Esophagus muscularis mucosa (tissue), 4 donors: ENCODE measurements around the gene PKDCC. TPM values are rescaled to one million over a fixed set of nuclear protein-coding genes. Genes with fewer than 3 reads are reported as not detected.

ENCODE experiments used
- DNase-seq: peaks from one replicate; pipeline ENCODE4 v3.0.0-alpha.2; 2017; ENCODE audit errors: extremely low spot score
- H3K27ac ChIP-seq, 4 donors: fragments of 200-600 bp; sonication (generic); replicated peaks in 1 of 4; 1 replicate in 3 of 4; 2 replicates in 1 of 4; pipeline ENCODE4 v1.5.1; 2016 to 2019; ENCODE audit warnings: mild to moderate bottlenecking in 1 of 4
- H3K27me3 ChIP-seq, 4 donors: fragments of 200-600 bp; sonication (generic); one replicate each; pipeline versions ENCODE4 v1.5.1 to v1.6.0; 2016 to 2019
- H3K36me3 ChIP-seq, 4 donors: fragments of 200-600 bp; sonication (generic); one replicate each; pipeline ENCODE4 v1.5.1; 2016 to 2019
- H3K4me1 ChIP-seq, 4 donors: fragments of 200-600 bp; sonication (generic); one replicate each; pipeline ENCODE4 v1.5.1; 2016 to 2019
- H3K4me3 ChIP-seq, 4 donors: fragments of 200-600 bp; sonication (generic); 1 replicate in 2 of 4; 2 replicates in 2 of 4; pipeline ENCODE4 v1.5.1; 2016 to 2019; ENCODE audit warnings: mild to moderate bottlenecking in 4 of 4, moderate library complexity in 1 of 4
- H3K9me3 ChIP-seq, 4 donors: fragments of 200-600 bp; sonication (generic); 1 replicate in 3 of 4; 2 replicates in 1 of 4; pipeline ENCODE4 v1.5.1; 2016 to 2019
- CTCF ChIP-seq, 3 experiments: fragments of 200-600 bp in 2 of 3; fragments of 450-650 bp in 1 of 3; sonication (generic) in 2 of 3; IDR thresholded peaks; one replicate each; pipeline ENCODE4 v1.5.1; 2017 to 2019; ENCODE audit warnings: antibody characterized with exemption in 3 of 3, mild to moderate bottlenecking in 2 of 3, moderate library complexity in 1 of 3
- EP300 ChIP-seq: sonication (generic); formaldehyde crosslinking; IDR thresholded peaks from one replicate; pipeline ENCODE4 v1.6.1; 2017; ENCODE audit warnings: antibody characterized with exemption
- POLR2A ChIP-seq: fragments of 450-650 bp; IDR thresholded peaks from one replicate; pipeline ENCODE4 v1.6.1; 2017; ENCODE audit warnings: antibody characterized with exemption, moderate library complexity, mild to moderate bottlenecking, low read depth
- POLR2AphosphoS5 ChIP-seq, 2 donors: sonication (generic); formaldehyde crosslinking; IDR thresholded peaks; one replicate each; pipeline ENCODE4 v1.6.1; 2017; ENCODE audit warnings: antibody characterized with exemption in 2 of 2
- WGBS: methylation state at CpG from one replicate; pipeline ENCODE4 v1.1.5; 2018; 5-methylcytosine and 5-hydroxymethylcytosine counted together
- intact Hi-C: fragments of 100-400 bp; cut with DNase I; formaldehyde crosslinking; loops from one replicate; pipeline ENCODE4 v1.15.1; 2023
- total RNA-seq, 4 donors: library from RNA; depleted of rRNA; stranded (reverse); fragments of >200 nt; gene quantifications; one replicate each; pipeline versions ENCODE4 v1.1.0 to v1.2.1, GENCODE V29; 2016

PKDCC gene
- total RNA-seq, 4 donors from 2014 or later: 102 to 290 (median 208) TPM

- TF ChIP-seq CTCF (IDR thresholded peaks at IDR 0.05) (no peak), POLR2AphosphoS5 (IDR thresholded peaks at IDR 0.05) (peak; percentile 36 to 66), EP300 (no peak), POLR2A (no peak)
- peak overlapping the region; percentile 91 to 97 (median 94) for H3K27ac ChIP-seq
- H3K36me3 ChIP-seq: no peaks in the 10 kb centered on the region
- peaks cover 0 to 4% (median 0%) of the 10 kb centered on the region in 4 donors for H3K27me3 ChIP-seq
- peaks cover 22 to 47% (median 39%) of the 10 kb centered on the region in 4 donors for H3K4me1 ChIP-seq
- 11% methylated on average over 19 of the region's 39 CpGs for WGBS
- no peaks in the 10 kb centered on the region for H3K9me3 ChIP-seq
- peak overlapping the region; percentile 77 to 95 (median 86) for H3K4me3 ChIP-seq
- intact Hi-C loops: loop anchor here (5.0 kb wide), 1 partner anchor 80 kb away; no protein-coding TSS in a partner anchor
- no peak for DNase-seq
Measured at GRCh38 chr2:42046819-42047487, 868 bp upstream of the PKDCC start.

GRCh38 chr2:42048299-42049220, 739 bp downstream of the PKDCC start:
- no peak for DNase-seq
- Histone ChIP-seq H3K27ac (peak overlapping the region; percentile 90 to 97 (median 94)), H3K4me3 (peak overlapping the region; percentile 77 to 95 (median 86)), H3K4me1 (peaks cover 38 to 63% (median 55%) of the 10 kb centered on the region in 4 donors), H3K36me3 (peaks cover 0 to 4% (median 1%) of the 10 kb centered on the region in 4 donors), H3K27me3 (no peaks in the 10 kb centered on the region), H3K9me3 (no peaks in the 10 kb centered on the region)
- intact Hi-C loops: loop anchor here (5.0 kb wide), 1 partner anchor 81 kb away; no protein-coding TSS in a partner anchor
- TF ChIP-seq EP300 (no peak), POLR2AphosphoS5 (IDR thresholded peaks at IDR 0.05) (peak in 1 of 2 donors; percentile 42), CTCF (IDR thresholded peaks at IDR 0.05) (no peak), POLR2A (no peak)
- WGBS: 21% methylated on average over 11 of the region's 80 CpGs

- Histone ChIP-seq H3K4me3 (peak overlapping the region; percentile 77 to 95 (median 86)), H3K27me3 (no peaks in the 10 kb centered on the region), H3K27ac (peak overlapping the region; percentile 90 to 97 (median 94)), H3K36me3 (peaks cover 0 to 8% (median 2%) of the 10 kb centered on the region in 4 donors), H3K9me3 (no peaks in the 10 kb centered on the region), H3K4me1 (peaks cover 46 to 72% (median 63%) of the 10 kb centered on the region in 4 donors)
- no peak for TF ChIP-seq CTCF (IDR thresholded peaks at IDR 0.05)
- no peak for TF ChIP-seq EP300
- DNase-seq: no peak
- intact Hi-C loops: loop anchor here (5.0 kb wide), 1 partner anchor 82 kb away; no protein-coding TSS in a partner anchor
- WGBS: 50% methylated on average over 11 of the region's 11 CpGs
Measured at GRCh38 chr2:42049221-42050009, 1.6 kb downstream of the PKDCC start.

- Histone ChIP-seq H3K27ac (peak overlapping the region; percentile 90 to 97 (median 94)), H3K27me3 (no peaks in the 10 kb centered on the region), H3K9me3 (no peaks in the 10 kb centered on the region), H3K36me3 (peaks cover under 1 to 14% (median 8%) of the 10 kb centered on the region in 4 donors), H3K4me1 (peaks cover 53 to 75% (median 70%) of the 10 kb centered on the region in 4 donors), H3K4me3 (peak overlapping the region; percentile 77 to 95 (median 86))
- 36% methylated on average over 14 of the region's 14 CpGs for WGBS
- no peak for DNase-seq
- TF ChIP-seq EP300: no peak
- TF ChIP-seq POLR2AphosphoS5 (IDR thresholded peaks at IDR 0.05): peak; percentile 45 to 70
- TF ChIP-seq CTCF (IDR thresholded peaks at IDR 0.05): no peak
- intact Hi-C loops: no loop called here
Measured at GRCh38 chr2:42050010-42050702, 2.3 kb downstream of the PKDCC start.
